Measurements from ENCODE around the gene STARD8.
"Not testable (repeated sequence)": the region's sequence is repeated elsewhere in the genome, so short reads cannot be mapped to it uniquely, and the experiment has no call there.

The STARD8 gene

GRCh38 chrX:68718443-68718820 lies 71.0 kb downstream of the STARD8 start:
- no peak for DNase-seq (ENCODE audit: low read depth)

GRCh38 chrX:68719181-68719903 lies 71.9 kb downstream of the STARD8 start:
- no peak for DNase-seq (ENCODE audit: low read depth)

GRCh38 chrX:68719904-68720614 lies 72.6 kb downstream of the STARD8 start:
- DNase-seq (ENCODE audit: low read depth), result peak; percentile 20

- DNase-seq (ENCODE audit: low read depth), result no peak
These were observed 73.4 kb downstream of the STARD8 start for GRCh38 chrX:68720851-68721250.

GRCh38 chrX:68721546-68721945 lies 74.1 kb downstream of the STARD8 start:
- DNase-seq (ENCODE audit: low read depth), result no peak

- DNase-seq (ENCODE audit: low read depth), result no peak
These were observed 74.8 kb downstream of the STARD8 start for GRCh38 chrX:68721991-68722860.

- DNase-seq (ENCODE audit: low read depth), result no peak
These were observed 76.2 kb downstream of the STARD8 start for GRCh38 chrX:68723491-68724155.

- DNase-seq (ENCODE audit: low read depth), result no peak
These were observed 77.1 kb downstream of the STARD8 start for GRCh38 chrX:68724531-68725020.

- DNase-seq (ENCODE audit: low read depth), result no peak
These were observed 78.4 kb downstream of the STARD8 start for GRCh38 chrX:68725756-68726365.

- no peak for DNase-seq (ENCODE audit: low read depth)
These were observed 78.9 kb downstream of the STARD8 start for GRCh38 chrX:68726366-68726765.

GRCh38 chrX:68727696-68728095 lies 80.2 kb downstream of the STARD8 start:
- DNase-seq (ENCODE audit: low read depth), result no peak

GRCh38 chrX:68728186-68728585 lies 80.7 kb downstream of the STARD8 start:
- DNase-seq (ENCODE audit: low read depth), result no peak

- DNase-seq (ENCODE audit: low read depth), result no peak
These were observed 83.8 kb downstream of the STARD8 start for GRCh38 chrX:68731254-68731653.

GRCh38 chrX:68732906-68733493 lies 85.5 kb downstream of the STARD8 start:
- DNase-seq (ENCODE audit: low read depth), result peak; percentile 62

- DNase-seq (ENCODE audit: low read depth), result no peak
These were observed 87.8 kb downstream of the STARD8 start for GRCh38 chrX:68735266-68735665.

- DNase-seq (ENCODE audit: low read depth), result not testable (repeated sequence)
These were observed 94.4 kb downstream of the STARD8 start for GRCh38 chrX:68741864-68742263.

- no peak for DNase-seq (ENCODE audit: low read depth)
These were observed 96.3 kb downstream of the STARD8 start for GRCh38 chrX:68743754-68744153.

- DNase-seq (ENCODE audit: low read depth), result no peak
These were observed 99.5 kb downstream of the STARD8 start for GRCh38 chrX:68746988-68747387.

GRCh38 chrX:68748030-68748429 lies 100.6 kb downstream of the STARD8 start:
- DNase-seq (ENCODE audit: low read depth), result no peak

GRCh38 chrX:68749426-68749825 lies 102.0 kb downstream of the STARD8 start:
- no peak for DNase-seq (ENCODE audit: low read depth)

GRCh38 chrX:68750316-68750715 lies 102.8 kb downstream of the STARD8 start:
- no peak for DNase-seq (ENCODE audit: low read depth)

All from ELR (cell line).